MCF 10A (cell line): ENCODE data around the gene XXYLT1. TPM values are rescaled to one million over a fixed set of nuclear protein-coding genes. Genes with fewer than 3 reads are reported as not detected.
"Not testable (repeated sequence)": the region's sequence is repeated elsewhere in the genome, so short reads cannot be mapped to it uniquely, and the experiment has no call there.

Experiments
- BruUV-seq: library from RNA; stranded (reverse); fragments of 400-500 nt; replicated peaks from 2 replicates; lab custom pipeline; 2021; lab: Mats Ljungman, UMichigan
- CTCF ChIA-PET: fragments of 300-600 bp; sonication (Branson Sonifier 250); formaldehyde crosslinking; extraction: SDS; loops from one replicate; lab custom pipeline; 2021; ENCODE audit warnings: antibody characterized with exemption, inconsistent platforms; lab: Yijun Ruan, JAX
- POLR2A ChIA-PET: fragments of 300-600, 350-650 bp; sonication (Branson Sonifier 250); formaldehyde crosslinking; extraction: SDS; loops from one replicate; lab custom pipeline; 2020; ENCODE audit warnings: antibody characterized with exemption, inconsistent platforms; lab: Yijun Ruan, JAX
- DNase-seq: peaks from one replicate; pipeline ENCODE4 v3.0.0-alpha.2; 2018; ENCODE audit not compliant: unreplicated experiment
- H3K27ac Mint-ChIP-seq: one replicate; pipeline ENCODE4 v1.8.0; 2022; ENCODE audit warnings: mild to moderate bottlenecking, low read depth, mixed read lengths; ENCODE audit not compliant: unreplicated experiment
- H3K27me3 Mint-ChIP-seq: one replicate; pipeline ENCODE4 v1.8.0; 2022; ENCODE audit warnings: mixed read lengths; ENCODE audit not compliant: insufficient read depth, unreplicated experiment
- H3K36me3 Mint-ChIP-seq: one replicate; pipeline ENCODE4 v1.8.0; 2022; ENCODE audit warnings: mild to moderate bottlenecking, moderate library complexity, mixed read lengths; ENCODE audit not compliant: insufficient read depth, unreplicated experiment
- H3K4me1 Mint-ChIP-seq: one replicate; pipeline ENCODE4 v1.8.0; 2022; ENCODE audit warnings: mixed read lengths; ENCODE audit not compliant: insufficient read depth, unreplicated experiment
- H3K4me3 Mint-ChIP-seq: one replicate; pipeline ENCODE4 v1.8.0; 2022; ENCODE audit warnings: mild to moderate bottlenecking, moderate library complexity, mixed read lengths; ENCODE audit not compliant: unreplicated experiment
- H3K9me3 Mint-ChIP-seq: one replicate; pipeline ENCODE4 v1.8.0; 2022; ENCODE audit warnings: mixed read lengths; ENCODE audit not compliant: unreplicated experiment
- CTCF ChIP-seq: fragments of 200-600 bp; IDR thresholded peaks from one replicate; pipeline ENCODE4 v1.8.0; 2022; ENCODE audit warnings: antibody characterized with exemption, mild to moderate bottlenecking; ENCODE audit not compliant: unreplicated experiment
- intact Hi-C: fragments of 100-400 bp; cut with micrococcal nuclease; formaldehyde crosslinking; loops from 2 replicates; pipeline ENCODE4 v1.14.1; 2022
- total RNA-seq: library from RNA; stranded (reverse); gene quantifications from 2 replicates; pipeline ENCODE4 v1.2.3, GENCODE V29; 2022

Gene XXYLT1
- total RNA-seq, 1 experiment from 2014 or later: 10.0 TPM

- ChIA-PET CTCF (interaction anchor here (1.3 kb wide), 1 partner anchor 9 kb away, joined by 4 read pairs; no protein-coding TSS in a partner anchor), POLR2A (interaction anchor here (2.5 kb wide), 1 partner anchor 168 kb away, joined by 7 read pairs; no protein-coding TSS in a partner anchor)
- intact Hi-C loops: no loop called here
Measured at GRCh38 chr3:195039180-195039843, 231.6 kb downstream of the XXYLT1 start.

GRCh38 chr3:195038161-195038560 lies 232.8 kb downstream of the XXYLT1 start:
- Mint-ChIP-seq H3K27ac (no peak overlapping the region), H3K4me1 (peaks cover 11% of the 10 kb centered on the region), H3K36me3 (no peaks in the 10 kb centered on the region), H3K9me3 (no peaks in the 10 kb centered on the region), H3K4me3 (no peak overlapping the region), H3K27me3 (no peaks in the 10 kb centered on the region)
- DNase-seq: no peak
- no TSS peak for BruUV-seq
- ChIA-PET CTCF (interaction anchor here (0.7 kb wide), 1 partner anchor 59 kb away, joined by 3 read pairs; no protein-coding TSS in a partner anchor), POLR2A (interaction anchor here (2.5 kb wide), 1 partner anchor 167 kb away, joined by 7 read pairs; no protein-coding TSS in a partner anchor)
- intact Hi-C loops: no loop called here
- TF ChIP-seq CTCF: no peak

More at GRCh38 chr3:195039180-195039843, 231.6 kb downstream of the XXYLT1 start:
- DNase-seq: no peak
- Mint-ChIP-seq H3K27me3 (no peaks in the 10 kb centered on the region), H3K27ac (no peak overlapping the region), H3K9me3 (no peaks in the 10 kb centered on the region), H3K36me3 (no peaks in the 10 kb centered on the region), H3K4me1 (peaks cover 4% of the 10 kb centered on the region), H3K4me3 (no peak overlapping the region)
- TF ChIP-seq CTCF: no peak
- no TSS peak for BruUV-seq

- DNase-seq, H3K36me3 Mint-ChIP-seq, CTCF ChIA-PET, H3K27ac Mint-ChIP-seq, H3K4me3 Mint-ChIP-seq, intact Hi-C loops, H3K9me3 Mint-ChIP-seq, H3K27me3 Mint-ChIP-seq, BruUV-seq: not testable (repeated sequence)
- peaks cover 15% of the 10 kb centered on the region for H3K4me1 Mint-ChIP-seq
- POLR2A ChIA-PET: interaction anchor here (2.5 kb wide), 1 partner anchor 166 kb away, joined by 7 read pairs; no protein-coding TSS in a partner anchor
Measured at GRCh38 chr3:195037586-195037985, 233.4 kb downstream of the XXYLT1 start.

- Mint-ChIP-seq H3K4me3 (no peak overlapping the region), H3K4me1 (peaks cover 12% of the 10 kb centered on the region), H3K9me3 (no peaks in the 10 kb centered on the region), H3K27me3 (no peaks in the 10 kb centered on the region), H3K27ac (no peak overlapping the region), H3K36me3 (no peaks in the 10 kb centered on the region)
- TF ChIP-seq CTCF: no peak
- intact Hi-C loops: no loop called here
- no peak for DNase-seq
- POLR2A ChIA-PET: interaction anchor here (2.5 kb wide), 1 partner anchor 166 kb away, joined by 7 read pairs; no protein-coding TSS in a partner anchor
- BruUV-seq: no TSS peak
- CTCF ChIA-PET: no interaction called here
Measured at GRCh38 chr3:195036974-195037373, 234.0 kb downstream of the XXYLT1 start.
